Activated T-cell treated with anti-CD3 and anti-CD28 coated beads, Interleukin-2, amount 50 U/mL, for 4 hours (primary cell): Measurements from ENCODE around the gene IRF7. TPM values are rescaled to one million over a fixed set of nuclear protein-coding genes. Genes with fewer than 3 reads are reported as not detected.
"Not testable (repeated sequence)": the region's sequence is repeated elsewhere in the genome, so short reads cannot be mapped to it uniquely, and the experiment has no call there.

ENCODE experiments used
- ATAC-seq, 2 donors: fragments of 200-7000 bp; cut with Tn5 transposase; one replicate each; pipeline ENCODE4 v1.10.0; 2021
- DNase-seq: peaks from one replicate; pipeline ENCODE4 v3.0.0-alpha.2; 2020
- H3K27me3 Mint-ChIP-seq: one replicate; pipeline ENCODE4 v1.8.0; 2021; ENCODE audit warnings: low read depth, mixed read lengths
- H3K36me3 Mint-ChIP-seq: one replicate; pipeline ENCODE4 v1.8.0; 2022; ENCODE audit warnings: mixed read lengths; ENCODE audit not compliant: insufficient read depth
- H3K4me1 Mint-ChIP-seq: one replicate; pipeline ENCODE4 v1.8.0; 2021; ENCODE audit warnings: low read depth, mixed read lengths
- H3K4me3 Mint-ChIP-seq: one replicate; pipeline ENCODE4 v1.8.0; 2021; ENCODE audit warnings: mild to moderate bottlenecking, moderate library complexity, mixed read lengths
- H3K9me3 Mint-ChIP-seq: one replicate; pipeline ENCODE4 v1.8.0; 2021; ENCODE audit warnings: mixed read lengths
- total RNA-seq, 3 donors: library from RNA; stranded (reverse); gene quantifications; one replicate each; pipeline ENCODE4 v1.2.1, GENCODE V29; 2021

IRF7 gene
- 10 to 100 TPM; 16.3 to 26.7 (median 17.7) TPM for total RNA-seq

- ATAC-seq (peak; percentile 73), DNase-seq (peak; percentile 75)
- H3K4me3 Mint-ChIP-seq = peak within 1 kb of the TSS; percentile 84
- no peaks in the 10 kb centered on the region for H3K27me3 Mint-ChIP-seq
- peaks cover 6% of the 10 kb centered on the region for H3K36me3 Mint-ChIP-seq
- H3K4me1 Mint-ChIP-seq = peaks cover 15% of the 10 kb centered on the region
- H3K9me3 Mint-ChIP-seq = no peaks in the 10 kb centered on the region
These were observed at the start of gene IRF7 for GRCh38 chr11:615504-616319. TSS of gene IRF7 (minus strand) at chr11:615950. CDS start at chr11:615364, 586 bp downstream.

- no peak for ATAC-seq
- Mint-ChIP-seq H3K4me3 (no peak overlapping the region), H3K4me1 (no peaks in the 10 kb centered on the region), H3K36me3 (peaks cover 15% of the 10 kb centered on the region), H3K9me3 (no peaks in the 10 kb centered on the region), H3K27me3 (no peaks in the 10 kb centered on the region)
- DNase-seq = no peak
These were observed 49.4 kb upstream of the IRF7 start for GRCh38 chr11:665062-665703.

DNA sequence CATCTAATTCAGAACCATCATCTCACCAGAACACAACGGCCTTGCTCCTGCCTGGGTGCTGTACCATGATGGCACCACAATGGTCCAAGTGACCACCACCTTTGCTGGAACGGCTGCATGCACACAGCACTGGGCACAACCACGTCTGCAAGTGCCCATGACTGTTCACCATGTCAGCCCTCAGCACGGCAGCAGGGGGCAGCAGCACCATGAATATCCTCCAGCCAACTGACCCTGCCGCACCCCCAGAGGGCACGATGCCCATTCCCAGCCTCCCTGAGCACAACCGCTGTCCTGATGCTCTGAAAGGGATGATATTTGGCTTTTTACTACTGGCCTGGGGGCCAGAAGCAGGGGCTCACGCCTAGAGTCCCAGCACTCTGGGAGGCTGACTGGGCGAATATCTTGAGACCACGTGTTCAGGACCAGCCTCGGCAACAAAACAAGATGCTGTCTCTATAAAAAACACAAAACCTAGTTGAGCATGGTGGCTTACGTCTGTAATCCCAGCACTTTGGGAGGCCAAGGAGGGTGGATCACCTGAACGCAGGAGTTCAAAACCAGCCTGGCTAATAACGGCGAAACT, 47.0 kb upstream of the IRF7 start:
- no peaks in the 10 kb centered on the region for H3K27me3 Mint-ChIP-seq
- no peaks in the 10 kb centered on the region for H3K4me1 Mint-ChIP-seq
- peak; percentile 69 to 73 for ATAC-seq
- H3K4me3 Mint-ChIP-seq = no peak overlapping the region
- H3K36me3 Mint-ChIP-seq = peaks cover 19% of the 10 kb centered on the region
- no peak for DNase-seq
- no peaks in the 10 kb centered on the region for H3K9me3 Mint-ChIP-seq

DNA sequence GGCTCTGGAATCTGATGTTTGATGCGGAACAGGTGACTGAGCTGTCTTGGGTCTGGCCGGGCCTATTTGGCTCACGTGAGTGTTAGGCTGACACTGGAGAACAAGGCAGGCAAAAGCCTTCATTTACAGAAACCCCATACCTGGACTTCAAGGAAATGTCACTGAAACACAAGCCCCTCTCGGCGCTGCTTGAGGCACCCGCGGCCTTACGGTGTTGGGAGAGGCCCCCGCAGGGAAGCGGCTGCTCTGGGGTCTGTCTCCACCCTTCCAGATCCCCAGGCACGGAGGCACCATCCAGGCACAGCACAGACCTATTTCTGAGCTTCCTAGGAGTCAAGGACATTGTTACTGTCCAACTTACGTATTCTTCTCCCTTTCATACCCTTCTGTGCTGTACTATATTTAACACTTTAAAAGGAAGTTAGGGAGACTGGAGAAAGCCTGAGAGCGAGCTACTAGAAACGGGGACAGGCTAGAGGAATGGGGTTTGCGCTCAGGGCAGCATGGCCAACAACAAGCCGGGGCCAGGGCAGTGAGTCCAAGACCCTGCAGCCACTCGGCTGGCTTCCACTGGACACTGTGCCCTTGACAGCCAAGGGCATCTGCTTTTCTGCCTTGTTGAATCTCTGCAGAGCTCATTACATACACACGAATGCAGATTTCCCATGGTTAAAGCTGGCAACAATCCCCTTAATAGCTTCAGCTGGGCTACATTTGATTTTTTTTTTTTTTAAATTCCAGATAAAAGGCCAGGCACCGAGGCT, 45.1 kb upstream of the IRF7 start:
- no peak for DNase-seq
- peaks cover 14% of the 10 kb centered on the region for H3K36me3 Mint-ChIP-seq
- no peak for ATAC-seq
- H3K9me3 Mint-ChIP-seq = no peaks in the 10 kb centered on the region
- no peak overlapping the region for H3K4me3 Mint-ChIP-seq
- no peaks in the 10 kb centered on the region for H3K4me1 Mint-ChIP-seq
- no peaks in the 10 kb centered on the region for H3K27me3 Mint-ChIP-seq

- Mint-ChIP-seq H3K4me3 (no peak overlapping the region), H3K4me1 (no peaks in the 10 kb centered on the region), H3K36me3 (peaks cover 12% of the 10 kb centered on the region), H3K9me3 (no peaks in the 10 kb centered on the region), H3K27me3 (no peaks in the 10 kb centered on the region)
- no peak for ATAC-seq
- DNase-seq = no peak
These were observed 44.5 kb upstream of the IRF7 start for GRCh38 chr11:660281-660680.

DNA sequence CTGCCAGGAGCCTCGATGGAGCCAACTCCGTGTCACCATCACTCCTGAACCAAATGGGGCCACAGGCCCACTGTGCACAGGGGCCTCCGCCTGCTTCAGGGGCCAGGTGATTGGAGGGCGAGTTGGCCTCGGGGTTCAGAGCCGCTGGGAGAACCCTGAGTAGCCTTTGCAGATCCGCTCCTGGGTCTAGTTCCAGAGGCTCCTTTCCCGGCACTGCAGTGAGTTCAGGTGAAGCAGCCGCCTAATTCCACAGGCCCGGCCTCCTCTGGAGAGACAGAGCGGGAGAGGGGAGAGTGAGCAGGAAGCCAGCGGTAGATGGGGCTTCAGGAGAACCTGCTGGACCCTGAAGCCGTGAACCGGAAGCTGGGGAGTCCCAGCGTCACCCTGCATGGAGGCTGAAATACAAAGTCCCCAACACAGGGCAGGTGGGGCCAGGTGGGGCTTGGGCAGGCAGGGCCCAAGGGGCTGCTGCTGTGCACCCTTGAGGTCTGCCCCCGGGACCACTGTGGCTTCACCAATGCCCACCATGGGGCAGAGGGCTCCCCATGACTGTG, 43.9 kb upstream of the IRF7 start:
- ATAC-seq (no peak), DNase-seq (no peak)
- no peaks in the 10 kb centered on the region for H3K9me3 Mint-ChIP-seq
- H3K4me3 Mint-ChIP-seq = no peak overlapping the region
- no peaks in the 10 kb centered on the region for H3K27me3 Mint-ChIP-seq
- no peaks in the 10 kb centered on the region for H3K4me1 Mint-ChIP-seq
- peaks cover 12% of the 10 kb centered on the region for H3K36me3 Mint-ChIP-seq

- DNase-seq (no peak), ATAC-seq (no peak)
- no peaks in the 10 kb centered on the region for H3K9me3 Mint-ChIP-seq
- H3K36me3 Mint-ChIP-seq = peaks cover 7% of the 10 kb centered on the region
- H3K4me3 Mint-ChIP-seq = no peak overlapping the region
- no peaks in the 10 kb centered on the region for H3K4me1 Mint-ChIP-seq
- no peaks in the 10 kb centered on the region for H3K27me3 Mint-ChIP-seq
These were observed 42.0 kb upstream of the IRF7 start for GRCh38 chr11:657691-658126.

GRCh38 chr11:656866-657265, 41.1 kb upstream of the IRF7 start:
- no peaks in the 10 kb centered on the region for H3K27me3 Mint-ChIP-seq
- H3K9me3 Mint-ChIP-seq = no peaks in the 10 kb centered on the region
- ATAC-seq = no peak
- H3K4me1 Mint-ChIP-seq = no peaks in the 10 kb centered on the region
- no peak overlapping the region for H3K4me3 Mint-ChIP-seq
- DNase-seq = no peak
- peaks cover 6% of the 10 kb centered on the region for H3K36me3 Mint-ChIP-seq

GRCh38 chr11:656426-656825, 40.7 kb upstream of the IRF7 start:
- peaks cover 6% of the 10 kb centered on the region for H3K36me3 Mint-ChIP-seq

DNA sequence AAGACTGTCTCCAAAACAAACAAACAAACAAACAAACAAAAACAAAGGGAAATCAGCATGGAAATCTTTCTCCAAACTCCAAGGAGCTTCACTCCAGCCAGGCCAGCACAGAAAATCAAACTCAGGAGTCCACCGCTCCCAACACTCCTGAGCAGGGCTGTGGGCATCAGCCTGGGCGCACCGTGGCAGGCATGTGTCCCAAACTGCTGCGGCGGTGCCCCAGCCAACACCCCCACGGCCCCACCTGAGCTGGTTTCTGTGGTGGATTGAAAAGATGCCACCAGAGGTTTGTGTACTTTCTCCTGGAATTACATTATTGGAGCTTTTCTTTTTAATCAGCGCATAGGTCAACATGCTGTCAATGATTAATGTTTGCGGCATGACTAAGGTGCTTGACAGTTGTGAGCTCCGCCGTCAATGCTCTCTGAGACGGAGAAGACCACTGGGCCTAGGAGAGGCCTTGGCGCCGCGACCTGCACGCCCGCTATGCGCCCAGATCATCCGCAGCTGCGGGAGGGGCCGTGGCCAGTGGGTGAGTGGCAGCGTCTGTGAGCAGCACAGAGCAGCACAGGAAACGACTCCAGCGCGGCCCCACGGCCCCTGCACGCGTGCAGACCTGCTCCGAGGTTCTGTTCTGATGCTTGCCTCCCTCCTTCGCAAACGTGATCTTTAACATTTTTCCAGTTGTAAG, 39.4 kb upstream of the IRF7 start:
- Mint-ChIP-seq H3K27me3 (no peaks in the 10 kb centered on the region), H3K9me3 (no peaks in the 10 kb centered on the region), H3K36me3 (peaks cover 6% of the 10 kb centered on the region), H3K4me3 (no peak overlapping the region), H3K4me1 (no peaks in the 10 kb centered on the region)
- DNase-seq = no peak
- ATAC-seq = no peak

More at GRCh38 chr11:656426-656825, 40.7 kb upstream of the IRF7 start:
- Mint-ChIP-seq H3K4me3 (no peak overlapping the region), H3K27me3 (no peaks in the 10 kb centered on the region), H3K4me1 (no peaks in the 10 kb centered on the region), H3K9me3 (no peaks in the 10 kb centered on the region)
- no peak for DNase-seq
- ATAC-seq = no peak

DNA sequence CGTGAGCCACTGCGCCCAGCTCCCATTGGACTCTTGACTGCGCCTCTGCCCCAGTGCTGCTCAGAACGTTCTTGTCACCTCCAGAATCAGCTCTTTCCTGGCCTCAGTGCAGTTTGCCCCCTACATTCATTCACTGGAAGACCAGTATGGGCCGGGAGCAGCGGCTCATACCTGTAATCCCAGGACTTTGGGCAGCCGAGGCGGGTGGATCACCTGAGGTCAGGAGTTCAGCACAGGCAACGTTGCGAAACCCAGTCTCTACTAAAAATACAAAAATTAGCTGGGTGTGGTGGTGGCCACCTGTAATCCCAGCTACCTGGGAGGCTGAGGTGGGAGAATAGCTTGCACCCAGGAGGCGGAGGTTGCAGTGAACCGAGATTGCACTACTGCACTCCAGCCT, 38.7 kb upstream of the IRF7 start:
- not testable (repeated sequence) for ATAC-seq, H3K36me3 Mint-ChIP-seq, H3K4me3 Mint-ChIP-seq

DNA sequence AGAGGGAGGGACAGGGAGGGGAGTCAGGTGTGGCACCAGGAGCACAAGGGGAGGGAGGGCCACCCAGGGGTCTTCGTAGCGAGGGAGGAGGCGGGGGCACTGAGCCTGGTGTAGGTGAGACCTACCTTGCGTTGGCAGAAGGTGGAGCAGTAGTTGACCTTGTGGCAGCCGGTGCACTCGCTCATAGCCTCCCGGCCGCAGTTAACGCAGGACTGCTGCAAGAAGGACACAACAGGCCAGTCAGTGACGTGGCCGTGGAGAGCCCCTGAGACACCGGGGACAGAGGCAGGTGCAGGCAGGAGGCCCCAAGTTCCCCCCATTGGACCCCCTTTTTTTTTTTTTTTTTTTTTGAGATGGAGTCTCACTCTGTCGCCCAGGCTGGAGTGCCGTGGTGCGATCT, 38.1 kb upstream of the IRF7 start:
- H3K27me3 Mint-ChIP-seq = no peaks in the 10 kb centered on the region
- no peaks in the 10 kb centered on the region for H3K9me3 Mint-ChIP-seq
- H3K36me3 Mint-ChIP-seq = peaks cover 5% of the 10 kb centered on the region
- DNase-seq (no peak), ATAC-seq (no peak)
- H3K4me1 Mint-ChIP-seq = no peaks in the 10 kb centered on the region
- no peak overlapping the region for H3K4me3 Mint-ChIP-seq

More for the DNA sequence above, 38.7 kb upstream of the IRF7 start:
- H3K4me1 Mint-ChIP-seq, H3K9me3 Mint-ChIP-seq, DNase-seq, H3K27me3 Mint-ChIP-seq: not testable (repeated sequence)

DNA sequence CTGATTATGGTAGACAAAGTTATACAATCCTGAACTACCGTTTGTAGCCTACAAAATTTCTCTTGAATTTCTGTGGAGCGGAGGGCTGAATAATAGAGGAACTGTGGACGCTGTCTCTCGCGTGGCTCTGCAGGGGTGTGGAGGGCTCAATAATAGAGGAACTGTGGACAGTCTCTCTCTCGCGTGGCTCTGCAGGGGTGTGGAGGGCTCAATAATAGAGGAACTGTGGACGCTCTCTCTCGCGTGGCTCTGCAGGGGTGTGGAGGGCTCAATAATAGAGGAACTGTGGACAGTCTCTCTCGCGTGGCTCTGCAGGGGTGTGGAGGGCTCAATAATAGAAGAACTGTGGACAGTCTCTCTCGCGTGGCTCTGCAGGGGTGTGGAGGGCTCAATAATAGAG, 37.4 kb upstream of the IRF7 start:
- not testable (repeated sequence) for ATAC-seq, H3K9me3 Mint-ChIP-seq, DNase-seq, H3K36me3 Mint-ChIP-seq, H3K4me1 Mint-ChIP-seq, H3K4me3 Mint-ChIP-seq, H3K27me3 Mint-ChIP-seq
